HEK293 (cell line): ENCODE measurements around the gene HOXD1.

Source experiments
- CTCF ChIA-PET: fragments of 350-600 bp; formaldehyde crosslinking; extraction: SDS; loops from one replicate; lab custom pipeline; 2021; ENCODE audit warnings: antibody characterized with exemption; lab: Yijun Ruan, JAX
- POLR2A ChIA-PET: fragments of 300-600 bp; formaldehyde crosslinking; extraction: SDS; loops from one replicate; lab custom pipeline; 2020; ENCODE audit warnings: antibody characterized with exemption, inconsistent platforms; lab: Yijun Ruan, JAX
- H3K27ac ChIP-seq: fragments of 200-500 bp; sonication (Bioruptor generic); 2 replicates; pipeline ENCODE4 v1.5.1; 2014; ENCODE audit warnings: low read depth, low read length, control low read depth, inconsistent platforms; ENCODE audit errors: extremely low read depth
- H3K36me3 ChIP-seq, 2 experiments: fragments of 200-500 bp in 1 of 2; sonication (Bioruptor generic) in 1 of 2; 1 replicate in 1 of 2; 2 replicates in 1 of 2; pipeline ENCODE4 v1.5.1; 2014 to 2017; ENCODE audit warnings: inconsistent platforms in 2 of 2, low read length in 2 of 2; ENCODE audit not compliant: control insufficient read depth in 2 of 2, insufficient read depth in 1 of 2
- H3K4me1 ChIP-seq: fragments of 200-500 bp; sonication (Bioruptor generic); 2 replicates; pipeline ENCODE4 v1.5.1; 2014; ENCODE audit warnings: mild to moderate bottlenecking, low read length, inconsistent platforms; ENCODE audit not compliant: control insufficient read depth, insufficient read depth
- H3K4me3 ChIP-seq: 2 replicates; pipeline ENCODE4 v1.5.1; 2011; ENCODE audit warnings: low read depth, mild to moderate bottlenecking, control low read depth, low read length, moderate library complexity
- H3K9me3 ChIP-seq: fragments of 200-500 bp; sonication (Bioruptor generic); 2 replicates; pipeline ENCODE4 v1.5.1; 2014; ENCODE audit warnings: low read depth, low read length, inconsistent platforms; ENCODE audit not compliant: control insufficient read depth, insufficient read depth
- BCL11A ChIP-seq: fragments of 450-650 bp; formaldehyde crosslinking; IDR thresholded peaks from 2 replicates; pipeline ENCODE4 v1.5.1; 2016; ENCODE audit warnings: low read depth, missing biosample characterization, missing genetic modification characterization
- BCL11B ChIP-seq: fragments of 450-650 bp; formaldehyde crosslinking; IDR thresholded peaks from 2 replicates; pipeline ENCODE4 v1.5.1; 2016; ENCODE audit warnings: low read depth, missing biosample characterization, missing genetic modification characterization
- GLI2 ChIP-seq: fragments of 450-650 bp; formaldehyde crosslinking; IDR thresholded peaks from 2 replicates; pipeline ENCODE4; 2017; ENCODE audit warnings: missing biosample characterization, missing genetic modification characterization, low read depth, borderline replicate concordance
- SP2 ChIP-seq: fragments of 450-650 bp; formaldehyde crosslinking; IDR thresholded peaks from 2 replicates; pipeline ENCODE4 v1.5.1; 2016; ENCODE audit warnings: missing biosample characterization, missing genetic modification characterization
- ZBTB1 ChIP-seq: fragments of 450-650 bp; formaldehyde crosslinking; IDR thresholded peaks from 2 replicates; pipeline ENCODE4 v1.5.1; 2016; ENCODE audit warnings: missing biosample characterization, missing genetic modification characterization
- ZBTB8A ChIP-seq: fragments of 450-650 bp; formaldehyde crosslinking; IDR thresholded peaks from 2 replicates; pipeline ENCODE4 v1.5.1; 2016; ENCODE audit warnings: missing biosample characterization, missing genetic modification characterization
- ZNF138 ChIP-seq: fragments of 450-650 bp; formaldehyde crosslinking; IDR thresholded peaks from 2 replicates; pipeline ENCODE4 v1.5.1; 2016; ENCODE audit warnings: missing biosample characterization, missing genetic modification characterization, borderline replicate concordance
- ZNF214 ChIP-seq: fragments of 450-650 bp; formaldehyde crosslinking; IDR thresholded peaks from 2 replicates; pipeline ENCODE4 v1.5.1; 2017; ENCODE audit warnings: missing biosample characterization, mild to moderate bottlenecking, missing genetic modification characterization, borderline replicate concordance
- ZNF266 ChIP-seq: fragments of 450-650 bp; formaldehyde crosslinking; IDR thresholded peaks from 2 replicates; pipeline ENCODE4 v1.5.1; 2016; ENCODE audit warnings: missing biosample characterization, missing genetic modification characterization, low read depth
- ZNF280D ChIP-seq: fragments of 450-650 bp; formaldehyde crosslinking; IDR thresholded peaks from 2 replicates; pipeline ENCODE4 v1.5.1; 2016; ENCODE audit warnings: missing biosample characterization, missing genetic modification characterization
- ZNF292 ChIP-seq: fragments of 450-650 bp; formaldehyde crosslinking; IDR thresholded peaks from 2 replicates; pipeline ENCODE4 v1.5.1; 2016; ENCODE audit warnings: low read depth, missing biosample characterization, missing genetic modification characterization, borderline replicate concordance
- ZNF324 ChIP-seq: fragments of 450-650 bp; formaldehyde crosslinking; IDR thresholded peaks from 2 replicates; pipeline ENCODE4 v1.5.1; 2016; ENCODE audit warnings: missing biosample characterization, missing genetic modification characterization
- ZNF341 ChIP-seq: fragments of 450-650 bp; formaldehyde crosslinking; IDR thresholded peaks from 2 replicates; pipeline ENCODE4; 2016; ENCODE audit warnings: low read depth, missing biosample characterization, missing genetic modification characterization
- ZNF362 ChIP-seq: fragments of 450-650 bp; formaldehyde crosslinking; IDR thresholded peaks from 2 replicates; pipeline ENCODE4 v1.5.1; 2016; ENCODE audit warnings: missing biosample characterization, missing genetic modification characterization
- ZNF366 ChIP-seq: fragments of 450-650 bp; formaldehyde crosslinking; conservative IDR thresholded peaks from 2 replicates; pipeline ENCODE4 v1.5.1; 2016; ENCODE audit warnings: missing biosample characterization, missing genetic modification characterization
- ZNF394 ChIP-seq: fragments of 450-650 bp; formaldehyde crosslinking; IDR thresholded peaks from 2 replicates; pipeline ENCODE4 v1.5.1; 2016; ENCODE audit warnings: missing biosample characterization, missing genetic modification characterization, mild to moderate bottlenecking, moderate library complexity, borderline replicate concordance
- ZNF521 ChIP-seq: fragments of 450-650 bp; formaldehyde crosslinking; IDR thresholded peaks from 2 replicates; pipeline ENCODE4 v1.5.1; 2017; ENCODE audit warnings: missing biosample characterization, mild to moderate bottlenecking, missing genetic modification characterization
- ZNF544 ChIP-seq: fragments of 450-650 bp; formaldehyde crosslinking; IDR thresholded peaks from 2 replicates; pipeline ENCODE4 v1.5.0; 2017; ENCODE audit warnings: missing biosample characterization, missing genetic modification characterization
- ZNF623 ChIP-seq: fragments of 450-650 bp; formaldehyde crosslinking; IDR thresholded peaks from 2 replicates; pipeline ENCODE4 v1.5.1; 2016; ENCODE audit warnings: missing biosample characterization, missing genetic modification characterization
- ZNF843 ChIP-seq: fragments of 450-650 bp; formaldehyde crosslinking; IDR thresholded peaks from 2 replicates; pipeline ENCODE4 v1.5.1; 2016; ENCODE audit warnings: missing biosample characterization, missing genetic modification characterization
- ZXDB ChIP-seq: fragments of 450-650 bp; formaldehyde crosslinking; IDR thresholded peaks from 2 replicates; pipeline ENCODE4 v1.5.1; 2016; ENCODE audit warnings: missing biosample characterization, missing genetic modification characterization
- TF ChIP-seq, protein P1 (sequence below): fragments of 450-650 bp; formaldehyde crosslinking; IDR thresholded peaks from 2 replicates; pipeline ENCODE4 v1.5.1; 2016; ENCODE audit warnings: missing biosample characterization, missing genetic modification characterization
- TF ChIP-seq, protein P2 (sequence below): fragments of 450-650 bp; formaldehyde crosslinking; IDR thresholded peaks from 2 replicates; pipeline ENCODE4 v1.5.1; 2016; ENCODE audit warnings: missing biosample characterization, missing genetic modification characterization

HOXD1 gene

GRCh38 chr2:176140513-176141317 is 47.8 kb upstream of the HOXD1 start:
- POLR2A ChIA-PET, result interaction anchor here (0.9 to 1.5 kb wide), 5 partner anchors 9 to 422 kb away, joined by 3 to 6 read pairs (median 4); partner anchors contain the start of gene MTX2
- peaks cover 8% of the 10 kb centered on the region; the same call in 1 of the 2 replicates for H3K4me1 ChIP-seq
- CTCF ChIA-PET, result interaction anchor here (0.5 to 7.5 kb wide), 71 partner anchors 9 to 1760 kb away, joined by 3 to 104 read pairs (median 4); partner anchors contain the start of genes HOXD4 and MTX2
- H3K9me3 ChIP-seq, result no peaks in the 10 kb centered on the region
- no peaks in the 10 kb centered on the region for H3K36me3 ChIP-seq
- H3K4me3 ChIP-seq, result peak overlapping the region; percentile 55
- H3K27ac ChIP-seq, result peak overlapping the region; percentile 60; the same call in 1 of the 2 replicates
- TF ChIP-seq ZNF214 (tag by site-specific recombination) (no peak), ZNF266 (tag by site-specific recombination) (no peak), ZNF521 (no peak), ZNF341 (tag by site-specific recombination) (0 out of 2 replicates have a peak, but pooled peaks have one; percentile 18), BCL11A (no peak), SP2 (tag by site-specific recombination) (peak; percentile 38), ZNF280D (no peak), ZBTB1 (tag by site-specific recombination) (no peak), ZBTB8A (tag by site-specific recombination) (0 out of 2 replicates have a peak, but pooled peaks have one; percentile 14), ZNF843 (tag by site-specific recombination) (no peak), ZNF544 (no peak), ZNF292 (no peak), GLI2 (tag by site-specific recombination) (no peak), ZXDB (0 out of 2 replicates have a peak, but pooled peaks have one; percentile 45), ZNF362 (tag by site-specific recombination) (no peak), BCL11B (tag by site-specific recombination) (no peak), ZNF324 (tag by site-specific recombination) (0 out of 2 replicates have a peak, but pooled peaks have one; percentile 33), ZNF138 (no peak), ZNF623 (no peak), ZNF394 (tag by site-specific recombination) (peak; percentile 42; the same call in 1 of the 2 replicates), ZNF366 (peak; percentile 63)
- TF ChIP-seq, protein P1, sequence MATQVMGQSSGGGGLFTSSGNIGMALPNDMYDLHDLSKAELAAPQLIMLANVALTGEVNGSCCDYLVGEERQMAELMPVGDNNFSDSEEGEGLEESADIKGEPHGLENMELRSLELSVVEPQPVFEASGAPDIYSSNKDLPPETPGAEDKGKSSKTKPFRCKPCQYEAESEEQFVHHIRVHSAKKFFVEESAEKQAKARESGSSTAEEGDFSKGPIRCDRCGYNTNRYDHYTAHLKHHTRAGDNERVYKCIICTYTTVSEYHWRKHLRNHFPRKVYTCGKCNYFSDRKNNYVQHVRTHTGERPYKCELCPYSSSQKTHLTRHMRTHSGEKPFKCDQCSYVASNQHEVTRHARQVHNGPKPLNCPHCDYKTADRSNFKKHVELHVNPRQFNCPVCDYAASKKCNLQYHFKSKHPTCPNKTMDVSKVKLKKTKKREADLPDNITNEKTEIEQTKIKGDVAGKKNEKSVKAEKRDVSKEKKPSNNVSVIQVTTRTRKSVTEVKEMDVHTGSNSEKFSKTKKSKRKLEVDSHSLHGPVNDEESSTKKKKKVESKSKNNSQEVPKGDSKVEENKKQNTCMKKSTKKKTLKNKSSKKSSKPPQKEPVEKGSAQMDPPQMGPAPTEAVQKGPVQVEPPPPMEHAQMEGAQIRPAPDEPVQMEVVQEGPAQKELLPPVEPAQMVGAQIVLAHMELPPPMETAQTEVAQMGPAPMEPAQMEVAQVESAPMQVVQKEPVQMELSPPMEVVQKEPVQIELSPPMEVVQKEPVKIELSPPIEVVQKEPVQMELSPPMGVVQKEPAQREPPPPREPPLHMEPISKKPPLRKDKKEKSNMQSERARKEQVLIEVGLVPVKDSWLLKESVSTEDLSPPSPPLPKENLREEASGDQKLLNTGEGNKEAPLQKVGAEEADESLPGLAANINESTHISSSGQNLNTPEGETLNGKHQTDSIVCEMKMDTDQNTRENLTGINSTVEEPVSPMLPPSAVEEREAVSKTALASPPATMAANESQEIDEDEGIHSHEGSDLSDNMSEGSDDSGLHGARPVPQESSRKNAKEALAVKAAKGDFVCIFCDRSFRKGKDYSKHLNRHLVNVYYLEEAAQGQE, result no peak
- TF ChIP-seq, protein P2, sequence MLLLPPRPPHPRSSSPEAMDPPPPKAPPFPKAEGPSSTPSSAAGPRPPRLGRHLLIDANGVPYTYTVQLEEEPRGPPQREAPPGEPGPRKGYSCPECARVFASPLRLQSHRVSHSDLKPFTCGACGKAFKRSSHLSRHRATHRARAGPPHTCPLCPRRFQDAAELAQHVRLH (tag by site-specific recombination), result peak; percentile 36; the same call in 1 of the 2 replicates
